GM12891 (cell line): ENCODE results near the gene NSUN7.

Source experiments
- PAX5 ChIP-seq: IDR thresholded peaks from 2 replicates; pipeline ENCODE4 v1.6.1; 2011; ENCODE audit warnings: low read length, moderate library complexity, mild to moderate bottlenecking; ENCODE audit not compliant: insufficient read depth, severe bottlenecking
- POLR2A ChIP-seq: IDR thresholded peaks from 2 replicates; pipeline ENCODE4 v1.6.1; 2011; ENCODE audit warnings: low read depth, low read length, control low read depth
- TAF1 ChIP-seq: IDR thresholded peaks from 2 replicates; pipeline ENCODE4 v1.6.1; 2011; ENCODE audit warnings: low read depth, low read length, control low read depth

- no peak for TF ChIP-seq TAF1
- no peak for TF ChIP-seq POLR2A
- TF ChIP-seq PAX5 = no peak
Observed at GRCh38 chr4:40747207-40747835, 2.4 kb upstream of the NSUN7 start.
